Fibroblast of peridontal ligament (primary cell): ENCODE measurements around the gene PID1.
"Not testable (repeated sequence)": the region's sequence is repeated elsewhere in the genome, so short reads cannot be mapped to it uniquely, and the experiment has no call there.

Source experiments
- DNase-seq: peaks from one replicate; pipeline ENCODE4 v3.0.0-alpha.2; 2010; ENCODE audit errors: extremely low read depth

Gene PID1

DNA sequence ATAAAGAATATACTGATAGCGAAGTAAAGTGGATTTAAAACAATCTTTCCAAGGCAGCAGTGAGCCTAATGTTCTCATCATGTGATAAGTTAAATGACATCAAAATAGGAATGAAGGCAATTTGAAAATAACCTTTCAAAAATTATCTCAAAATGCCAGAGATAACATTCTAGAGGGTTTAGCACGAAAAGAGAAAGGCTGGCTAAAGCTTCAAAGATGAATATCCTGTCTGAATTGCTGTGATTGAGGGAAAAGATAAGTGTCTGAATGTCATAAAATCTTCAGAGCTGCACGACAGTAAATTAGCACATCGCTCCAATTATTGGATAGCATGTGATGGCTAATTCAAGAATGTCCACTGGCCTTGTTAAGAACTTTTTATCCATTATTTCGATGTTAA is 159.3 kb downstream of the PID1 start:
- DNase-seq, result no peak

DNA sequence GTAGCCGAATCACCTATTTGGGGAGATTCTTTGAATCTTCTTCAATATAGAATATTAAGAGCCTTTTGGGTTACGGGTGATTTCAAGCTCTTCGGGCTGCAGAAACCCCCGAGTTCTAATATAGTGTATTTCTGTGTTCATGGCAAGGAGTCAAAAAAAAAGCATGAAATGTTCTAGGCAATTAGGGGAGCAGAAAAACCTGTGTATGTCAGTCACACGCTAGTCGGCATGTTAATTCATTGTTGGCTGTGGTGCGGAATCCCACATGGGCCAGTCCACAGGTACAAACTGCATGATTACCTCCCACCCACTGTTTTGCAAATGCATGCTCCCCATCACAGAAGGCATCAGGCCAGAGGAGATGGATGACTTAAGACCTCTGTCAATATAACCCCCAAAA is 161.9 kb downstream of the PID1 start:
- no peak for DNase-seq

DNA sequence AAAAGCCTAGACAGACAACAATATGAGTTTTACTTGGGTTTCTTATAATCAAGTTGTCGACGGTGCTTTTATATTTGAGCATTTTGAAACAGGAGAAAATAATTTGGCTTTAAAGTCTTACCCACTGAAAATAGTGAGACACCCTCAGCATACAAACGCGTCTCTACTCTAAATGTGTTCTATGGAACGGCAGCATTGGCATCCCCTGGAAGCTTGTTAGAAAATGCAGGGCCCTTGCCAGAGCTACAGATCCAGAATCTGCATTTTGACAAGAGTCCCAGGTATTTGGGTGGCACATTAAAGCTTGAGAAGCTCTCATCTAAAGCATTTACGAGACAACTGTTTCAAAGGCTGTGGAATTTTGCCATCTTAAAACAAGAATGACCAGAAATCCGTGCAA is 163.5 kb downstream of the PID1 start:
- DNase-seq, result no peak

DNA sequence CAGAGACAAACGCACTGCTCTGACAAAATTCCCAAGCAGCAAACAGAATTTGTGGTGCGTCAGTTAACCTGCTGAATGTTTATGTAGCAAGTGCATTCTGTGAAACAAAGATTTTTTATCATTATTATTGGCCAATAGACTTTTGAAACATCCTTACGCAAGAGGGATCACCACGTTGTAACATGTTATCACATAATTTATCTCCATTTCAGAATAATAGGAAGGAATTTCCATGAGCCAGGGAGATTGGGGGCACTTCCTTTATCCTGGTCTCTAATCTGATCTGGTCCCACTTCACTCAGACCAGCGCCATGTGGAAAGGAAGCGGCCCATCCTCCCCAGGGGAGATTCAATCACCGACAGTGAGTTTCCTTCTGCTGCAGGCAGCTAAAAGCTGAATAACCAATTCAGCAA is 166.1 kb downstream of the PID1 start:
- DNase-seq, result no peak

DNA sequence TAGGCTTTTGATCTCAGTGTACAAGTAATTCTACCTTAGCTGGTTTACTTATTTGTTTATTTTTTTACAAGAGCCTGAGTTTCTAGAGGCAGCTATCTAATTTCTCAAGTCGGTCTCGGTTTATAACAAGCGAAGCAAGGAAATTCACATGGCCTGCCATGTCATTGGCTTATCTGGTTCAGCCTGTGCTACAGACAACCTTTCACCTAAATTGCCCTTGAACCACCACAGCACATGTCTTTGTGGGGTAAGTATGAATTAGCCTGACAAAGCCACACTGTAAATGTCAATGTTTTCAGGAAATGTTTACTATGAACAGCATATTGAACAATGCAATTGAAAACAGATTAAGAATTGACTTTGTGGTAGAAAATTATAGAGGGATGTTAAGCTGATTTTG is 167.1 kb downstream of the PID1 start:
- no peak for DNase-seq

DNA sequence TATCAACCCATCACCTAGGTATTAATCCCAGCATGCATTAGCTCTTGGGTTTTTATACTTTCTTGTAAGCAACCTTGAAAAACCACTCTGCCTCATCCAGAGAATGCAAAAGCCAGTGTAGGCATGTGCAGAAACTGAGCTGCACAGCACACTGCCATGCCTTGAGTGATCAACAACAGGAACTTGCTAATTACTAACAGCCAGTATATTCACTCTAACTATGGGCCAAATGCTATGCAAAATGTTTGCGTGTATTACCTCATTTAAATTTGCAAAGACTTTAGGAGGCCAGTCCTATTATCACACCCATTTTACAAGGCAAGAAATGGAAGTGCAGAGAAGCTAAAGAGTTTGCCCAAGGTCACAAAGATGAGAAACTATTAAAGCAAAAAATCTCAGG is 169.8 kb downstream of the PID1 start:
- no peak for DNase-seq

DNA sequence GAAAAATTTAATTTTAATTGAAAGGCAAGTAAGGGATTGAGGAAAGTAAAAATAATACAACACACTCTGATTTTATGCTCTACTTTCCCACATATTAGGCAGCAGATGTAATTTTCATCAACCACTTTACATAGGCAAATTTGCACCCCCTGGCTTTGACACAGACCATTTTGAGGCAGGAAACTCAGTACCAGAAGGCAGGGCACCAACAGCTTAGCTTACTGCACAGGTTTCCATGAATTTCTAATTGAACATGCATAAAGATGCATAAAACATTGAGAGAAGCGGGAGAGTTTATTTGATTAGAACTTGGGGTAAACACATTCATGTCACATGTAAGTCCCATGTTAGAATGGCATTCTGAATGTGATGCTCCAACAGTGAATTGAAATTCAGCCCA is 171.9 kb downstream of the PID1 start:
- DNase-seq, result no peak

DNA sequence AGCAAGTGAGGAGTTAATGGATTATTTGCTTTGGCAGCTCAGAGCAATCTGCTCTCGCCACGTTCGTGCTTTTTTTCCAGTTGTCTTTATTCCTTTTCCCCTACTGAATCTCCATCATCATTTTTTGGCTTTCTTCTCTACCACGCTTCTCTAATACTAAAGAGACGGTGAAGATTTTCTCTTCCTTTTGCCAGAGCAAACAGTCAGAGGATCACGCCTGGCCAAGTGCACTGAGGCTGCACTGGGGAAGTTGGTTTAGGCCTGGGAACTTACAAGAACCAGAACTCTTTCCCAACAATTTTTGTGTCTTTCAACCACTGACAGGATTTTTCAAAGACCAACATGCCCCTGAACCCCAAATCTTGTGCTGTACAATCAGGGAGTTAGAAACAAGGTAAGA is 172.3 kb downstream of the PID1 start:
- no peak for DNase-seq

DNA sequence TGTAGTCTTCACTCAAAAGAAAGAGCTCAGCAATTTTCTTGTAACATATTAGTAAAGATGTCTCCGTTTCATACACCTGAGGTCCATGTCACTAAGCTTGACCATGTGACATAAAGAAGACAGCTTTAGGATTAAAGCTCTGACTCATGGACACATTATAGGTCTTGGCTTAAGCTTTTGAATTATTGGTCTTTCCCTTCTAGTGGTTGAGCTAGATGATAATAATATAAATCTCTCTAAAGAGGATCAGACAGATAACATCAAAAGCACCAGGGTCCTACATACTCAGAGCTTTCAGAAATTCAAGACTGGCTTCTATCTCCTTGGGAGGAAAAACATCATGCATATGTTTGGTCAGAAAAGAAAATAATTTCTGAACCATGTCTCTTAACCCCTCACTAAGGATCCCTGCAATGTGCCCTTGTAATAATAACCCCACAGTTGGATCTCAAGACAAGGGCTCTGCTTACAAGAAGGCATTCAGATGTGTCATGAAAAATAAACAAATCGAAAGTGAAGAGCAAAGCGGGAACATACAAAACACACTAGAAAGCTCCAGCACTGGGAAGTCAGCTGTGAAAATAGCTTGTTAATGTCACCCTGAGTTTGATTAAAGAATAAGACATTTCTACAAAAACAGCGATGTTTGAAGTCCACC is 174.5 kb downstream of the PID1 start:
- no peak for DNase-seq

DNA sequence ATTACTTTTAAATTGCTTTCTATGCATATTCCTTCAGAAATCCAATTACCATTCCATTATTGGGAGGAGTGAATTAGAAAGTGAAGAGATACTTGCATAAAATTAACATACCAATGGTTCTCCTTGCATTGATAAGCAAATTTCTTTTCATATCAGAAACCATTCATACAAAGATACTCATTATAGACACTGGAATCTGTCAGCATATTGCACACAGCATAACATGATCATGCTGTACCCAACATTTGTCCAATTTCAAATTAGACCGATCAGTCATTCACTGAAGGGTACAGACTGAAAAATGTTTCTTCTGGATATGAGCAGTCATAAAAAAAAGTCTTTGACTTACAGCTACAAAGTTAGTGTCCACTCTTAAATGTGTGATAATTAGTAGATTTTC is 175.6 kb downstream of the PID1 start:
- DNase-seq, result no peak

DNA sequence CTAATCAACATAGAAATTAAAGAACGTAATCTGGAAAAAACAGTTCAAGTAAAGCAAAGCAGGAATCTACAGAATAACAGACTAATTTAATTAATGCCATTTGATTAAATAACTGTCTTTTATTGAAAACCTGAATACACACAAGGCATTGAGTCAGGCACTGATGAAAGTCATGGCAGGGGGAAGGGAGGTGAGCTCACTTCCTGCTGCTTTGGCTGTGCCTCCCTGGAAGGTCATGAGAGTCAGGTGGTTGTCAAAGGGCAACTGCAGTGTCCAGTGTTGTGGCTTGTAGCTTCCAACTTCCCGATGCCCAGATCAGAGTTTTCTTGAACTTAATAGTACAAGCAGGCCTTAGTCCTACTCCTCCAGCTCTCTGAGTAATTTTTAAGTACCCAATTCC is 180.9 kb downstream of the PID1 start:
- no peak for DNase-seq

DNA sequence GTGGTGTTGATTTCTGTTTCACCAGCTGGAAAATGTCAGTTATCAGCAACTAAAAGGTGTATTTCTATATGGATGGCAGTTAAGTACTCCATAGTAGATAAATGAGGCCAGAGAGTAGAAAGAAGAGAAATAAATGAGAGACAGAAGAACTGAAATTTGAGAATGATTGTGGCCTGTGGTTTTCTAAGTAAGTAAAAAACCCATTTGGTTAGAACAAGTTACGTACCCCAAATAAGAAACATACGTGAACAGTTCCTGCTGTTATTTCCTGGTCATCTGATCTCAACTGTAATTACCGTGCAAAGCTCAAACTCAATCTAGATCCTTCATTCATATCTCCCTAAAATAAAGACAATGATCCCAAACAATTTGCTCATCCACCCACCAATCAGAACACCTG is 181.3 kb downstream of the PID1 start:
- DNase-seq, result peak; percentile 2

DNA sequence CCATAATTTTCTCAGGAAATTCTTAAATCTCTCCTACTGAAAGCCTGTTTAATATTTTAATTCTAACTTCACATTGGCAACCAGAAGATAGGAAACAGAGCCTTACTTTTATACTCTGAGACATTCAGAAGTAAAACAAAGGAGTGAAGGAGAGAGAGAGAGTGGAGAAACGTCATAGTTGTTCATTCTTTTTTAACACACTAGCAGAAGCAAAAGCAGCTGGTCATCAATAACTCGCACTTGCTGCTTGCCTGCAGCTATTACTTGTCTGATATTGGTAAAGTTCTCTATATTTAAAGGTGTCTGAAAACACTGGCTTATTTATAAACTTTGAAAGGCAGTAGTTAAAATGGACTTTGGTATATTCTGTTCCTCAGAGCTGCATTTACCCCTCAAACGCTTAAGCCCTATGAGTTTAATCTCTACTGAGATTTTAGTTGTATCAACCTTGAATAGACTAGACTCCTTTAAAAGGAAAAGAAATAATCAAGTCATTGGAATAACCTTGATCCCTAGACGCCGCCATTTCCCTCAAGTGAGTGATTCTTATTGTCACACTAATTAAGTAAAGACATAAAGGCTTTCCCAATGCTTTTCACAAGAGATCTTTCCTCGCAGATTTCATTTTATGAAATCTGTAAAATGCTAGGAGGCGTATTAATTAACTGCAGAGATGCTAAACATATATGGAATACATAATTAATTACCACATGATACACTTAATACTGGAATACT is 182.0 kb downstream of the PID1 start:
- no peak for DNase-seq

DNA sequence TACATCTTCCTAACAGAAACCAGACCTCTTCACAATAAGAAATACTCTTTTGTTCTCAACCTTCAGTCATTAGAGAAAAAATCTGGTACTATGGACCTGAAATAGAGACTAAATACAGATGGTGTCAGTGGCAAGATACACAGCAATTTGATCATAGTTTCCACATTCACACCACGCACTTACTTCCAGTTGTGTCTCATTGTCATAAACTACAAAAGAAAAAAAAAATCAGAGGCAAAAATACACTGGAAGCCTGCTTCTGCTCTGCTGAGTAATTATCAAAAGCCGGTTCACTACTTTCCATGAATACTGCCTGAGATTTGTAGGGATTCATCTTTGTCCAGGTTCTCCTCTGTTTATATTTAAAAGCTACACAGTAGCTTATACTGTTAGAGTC is 182.6 kb downstream of the PID1 start:
- no peak for DNase-seq

DNA sequence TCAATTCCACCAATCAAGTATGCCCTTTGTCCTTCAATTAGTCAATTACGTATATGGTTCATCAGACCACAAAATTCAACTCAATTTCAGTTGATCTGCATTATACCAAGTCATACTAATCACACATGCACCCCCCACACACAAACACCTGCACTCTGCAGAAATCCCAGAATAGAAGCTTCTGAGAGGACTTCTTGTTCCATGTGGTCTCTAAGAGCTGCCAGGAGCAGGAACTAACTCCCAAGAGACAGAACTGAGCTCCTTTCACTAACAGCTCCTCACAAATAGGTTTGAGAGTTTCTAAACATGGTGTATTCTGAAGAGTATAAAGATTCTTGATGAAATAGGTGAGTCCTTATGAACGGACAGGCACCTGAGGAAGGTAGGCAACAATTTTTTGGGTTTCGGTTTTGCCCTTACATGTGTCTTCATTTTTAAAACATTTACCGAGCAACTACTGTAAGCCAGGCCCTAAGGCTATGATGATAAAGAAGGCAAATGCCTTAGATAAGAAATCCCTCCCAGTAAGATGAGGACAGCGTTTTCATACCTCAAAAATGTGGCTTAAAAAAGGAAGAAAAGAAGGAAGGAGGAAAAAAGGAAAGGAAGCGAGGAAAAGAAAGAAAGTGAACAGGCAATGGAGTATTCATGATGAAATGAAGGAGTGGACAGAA is 183.1 kb downstream of the PID1 start:
- no peak for DNase-seq

DNA sequence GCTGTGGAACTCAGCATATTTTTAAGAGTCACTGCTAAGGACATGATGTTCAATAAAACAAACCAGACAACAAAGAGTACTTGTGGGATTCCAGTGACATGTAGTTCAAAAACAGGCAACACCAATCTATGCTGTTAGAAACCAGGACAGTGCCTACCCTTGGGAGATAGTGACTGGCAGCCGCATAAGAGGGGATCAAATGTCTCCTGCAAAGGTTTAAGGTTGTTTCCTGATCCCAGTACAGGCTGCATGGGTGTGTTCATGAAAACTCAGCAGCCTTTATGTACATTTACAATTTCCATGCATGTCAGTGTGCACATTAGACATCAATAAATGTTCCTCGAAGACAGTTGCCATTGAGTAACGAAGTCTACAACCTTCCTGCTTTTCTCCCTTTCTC is 183.8 kb downstream of the PID1 start:
- DNase-seq, result no peak

DNA sequence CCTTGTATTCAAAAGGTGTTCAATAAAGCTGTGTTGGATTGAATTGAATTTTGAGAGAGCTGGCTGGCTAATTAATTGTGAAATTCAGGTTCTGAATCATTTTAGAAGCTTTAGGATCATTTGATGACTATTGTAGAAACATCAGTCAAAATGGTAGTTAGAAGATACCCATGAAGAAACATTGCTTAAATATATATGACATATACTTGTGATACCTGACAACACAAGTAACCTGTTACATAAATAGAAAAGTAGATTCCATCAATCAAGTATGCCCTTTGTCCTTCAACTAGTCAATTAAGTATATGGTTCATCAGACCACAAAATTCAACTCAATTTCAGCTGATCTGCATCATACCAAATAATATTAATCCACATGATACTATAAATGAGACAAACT is 185.6 kb downstream of the PID1 start:
- DNase-seq, result no peak

DNA sequence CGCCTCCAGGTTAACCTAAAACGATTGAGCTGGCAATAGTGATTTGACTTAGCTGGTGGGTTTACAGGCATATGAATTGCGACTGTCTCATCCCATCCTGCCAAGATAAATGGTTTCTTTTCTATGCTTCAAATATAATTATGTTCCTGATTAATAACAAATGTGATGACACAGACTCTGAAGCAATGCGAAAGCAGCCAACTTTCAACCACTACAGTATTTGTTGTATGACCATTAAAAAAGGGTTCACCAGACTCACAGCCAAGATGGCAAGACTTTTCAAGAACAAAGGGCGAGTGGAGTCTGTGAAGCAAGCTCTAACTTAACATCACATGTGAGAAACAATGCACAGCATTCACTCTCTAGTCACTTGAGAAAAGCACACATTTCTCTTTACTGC is 186.6 kb downstream of the PID1 start:
- peak; percentile 1 for DNase-seq

DNA sequence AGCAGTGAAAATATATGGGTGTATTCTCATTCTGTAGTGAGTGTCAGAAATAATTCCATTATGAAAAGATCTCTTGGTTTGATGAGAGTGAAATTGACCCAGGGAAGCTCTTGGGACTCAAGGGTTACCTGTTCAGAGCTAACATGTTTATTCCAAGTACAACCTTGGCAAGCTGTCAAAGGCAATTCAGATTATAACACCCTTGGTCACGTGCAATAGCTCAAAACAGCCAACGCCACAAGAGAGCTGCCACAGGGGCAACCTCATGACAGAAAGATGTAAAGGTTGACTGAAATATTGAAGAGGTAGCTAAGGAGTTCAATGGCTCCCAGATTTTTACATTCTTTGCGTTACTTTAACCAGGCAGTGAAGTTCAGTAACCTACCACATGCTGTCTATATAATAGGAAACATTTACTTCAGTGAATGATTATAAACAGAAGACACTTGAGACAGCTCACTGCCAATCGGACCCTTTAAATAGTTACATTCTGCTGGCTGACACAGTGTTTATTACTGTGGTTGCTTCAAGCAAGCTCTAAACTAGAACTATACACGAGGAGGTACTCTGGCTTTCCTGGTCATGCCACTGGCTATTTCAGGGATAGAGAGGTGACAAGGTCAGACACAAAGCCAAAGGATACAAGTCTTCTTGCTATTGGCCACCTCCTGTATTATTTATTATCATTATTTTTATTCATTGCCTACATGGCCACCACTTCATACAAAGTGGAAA is 187.3 kb downstream of the PID1 start:
- no peak for DNase-seq

DNA sequence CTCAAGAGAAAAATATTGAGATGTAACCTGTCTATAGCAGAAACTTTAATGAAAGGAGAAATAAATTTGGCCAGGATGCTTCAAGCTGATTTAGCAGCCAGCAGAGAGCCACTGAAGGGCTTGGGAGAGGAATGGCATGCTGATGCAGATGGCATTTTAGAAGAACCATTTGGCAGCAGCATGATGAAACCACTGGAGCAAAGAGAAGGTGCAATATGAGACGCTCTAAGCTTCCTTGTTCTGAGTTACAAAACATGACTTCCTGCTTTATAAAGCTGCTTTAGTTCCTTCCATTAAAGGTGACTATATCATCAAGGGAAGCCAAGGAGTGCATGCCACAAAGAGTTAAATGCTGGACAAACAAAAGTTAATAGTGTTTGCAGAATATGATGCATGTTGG is 189.7 kb downstream of the PID1 start:
- no peak for DNase-seq

DNA sequence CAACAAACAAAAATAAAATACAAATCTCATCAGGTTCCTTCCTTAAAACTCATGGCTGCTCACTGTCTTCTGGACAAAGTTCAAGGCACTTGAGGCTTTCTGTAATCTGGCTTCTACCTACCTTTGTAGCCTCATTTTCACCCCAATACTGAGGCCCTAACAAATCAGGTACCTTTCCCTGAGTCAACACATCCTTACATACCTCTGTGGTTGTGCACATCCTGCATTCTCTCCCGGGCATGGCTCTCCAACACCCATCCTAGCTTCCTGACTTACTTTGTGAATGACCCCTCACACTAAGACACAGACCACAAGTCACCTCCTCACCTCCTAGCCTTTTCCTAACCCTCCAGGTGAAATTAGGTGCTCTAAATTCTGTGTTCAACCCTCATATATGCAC is 190.9 kb downstream of the PID1 start:
- no peak for DNase-seq

DNA sequence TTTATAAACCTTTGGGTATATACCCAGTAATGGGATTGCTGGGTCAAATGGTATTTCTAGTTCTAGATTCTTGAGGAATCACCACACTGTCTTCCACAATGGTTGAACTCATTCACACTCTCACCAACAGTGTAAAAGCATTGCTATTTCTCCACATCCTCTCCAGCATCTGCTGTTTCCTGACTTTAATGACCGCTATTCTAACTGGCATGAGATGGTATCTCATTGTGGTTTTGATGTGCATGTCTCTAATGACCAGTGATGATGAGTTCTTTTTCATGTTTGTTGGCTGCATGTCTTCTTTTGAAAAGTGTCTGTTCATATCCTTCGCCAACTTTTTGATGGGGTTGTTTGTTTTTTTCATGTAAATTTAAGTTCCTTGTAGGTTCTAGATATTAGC is 194.2 kb downstream of the PID1 start:
- DNase-seq, result not testable (repeated sequence)

DNA sequence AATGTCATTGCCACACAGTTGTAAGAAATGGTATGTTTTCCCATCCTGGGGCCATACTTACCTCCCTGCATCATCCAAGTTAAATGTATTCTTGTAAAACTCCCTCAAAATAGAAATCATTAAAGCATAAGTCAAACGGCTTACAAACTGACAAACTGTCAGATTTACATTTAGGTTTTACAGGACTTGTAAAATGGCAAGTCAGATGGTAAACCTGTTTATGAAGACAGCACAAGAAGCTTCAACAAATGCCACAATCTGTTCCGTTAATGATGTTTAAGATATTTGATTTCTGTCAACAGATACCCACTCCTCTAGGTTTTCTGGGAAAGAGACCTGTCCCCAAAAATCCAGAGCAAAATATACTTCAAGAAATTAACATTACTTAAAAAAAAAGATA is 197.2 kb downstream of the PID1 start:
- DNase-seq, result no peak
